IgD-negative memory B cell (primary cell): ENCODE data around the gene FAM124B. TPM values are rescaled to one million over a fixed set of nuclear protein-coding genes. Genes with fewer than 3 reads are reported as not detected.

Experiments used
- H3K27ac Mint-ChIP-seq, 3 donors: one replicate each; pipeline ENCODE4 v1.8.0; 2020 to 2022; ENCODE audit warnings: mild to moderate bottlenecking in 3 of 3, mixed read lengths in 3 of 3, moderate library complexity in 1 of 3
- H3K27me3 Mint-ChIP-seq: one replicate; pipeline ENCODE4 v1.8.0; 2021; ENCODE audit warnings: mixed read lengths
- H3K36me3 Mint-ChIP-seq: one replicate; pipeline ENCODE4 v1.8.0; 2020; ENCODE audit warnings: mild to moderate bottlenecking, mixed read lengths
- H3K4me1 Mint-ChIP-seq, 3 donors: one replicate each; pipeline ENCODE4 v1.8.0; 2020 to 2022; ENCODE audit warnings: mixed read lengths in 3 of 3, mild to moderate bottlenecking in 1 of 3
- H3K4me3 Mint-ChIP-seq, 4 donors: one replicate each; pipeline ENCODE4 v1.8.0; 2020 to 2022; ENCODE audit warnings: mild to moderate bottlenecking in 4 of 4, mixed read lengths in 4 of 4, moderate library complexity in 3 of 4
- H3K9me3 Mint-ChIP-seq, 3 donors: one replicate each; pipeline ENCODE4 v1.8.0; 2020 to 2021; ENCODE audit warnings: mixed read lengths in 3 of 3, mild to moderate bottlenecking in 1 of 3
- polyA plus RNA-seq: library from polyadenylated mRNA; unstranded; fragments of 300-500 nt; fragmentation: Illumina TruSeq; gene quantifications from one replicate; pipeline ENCODE4 v1.2.3, GENCODE V29; 2021

The FAM124B gene, protein sequence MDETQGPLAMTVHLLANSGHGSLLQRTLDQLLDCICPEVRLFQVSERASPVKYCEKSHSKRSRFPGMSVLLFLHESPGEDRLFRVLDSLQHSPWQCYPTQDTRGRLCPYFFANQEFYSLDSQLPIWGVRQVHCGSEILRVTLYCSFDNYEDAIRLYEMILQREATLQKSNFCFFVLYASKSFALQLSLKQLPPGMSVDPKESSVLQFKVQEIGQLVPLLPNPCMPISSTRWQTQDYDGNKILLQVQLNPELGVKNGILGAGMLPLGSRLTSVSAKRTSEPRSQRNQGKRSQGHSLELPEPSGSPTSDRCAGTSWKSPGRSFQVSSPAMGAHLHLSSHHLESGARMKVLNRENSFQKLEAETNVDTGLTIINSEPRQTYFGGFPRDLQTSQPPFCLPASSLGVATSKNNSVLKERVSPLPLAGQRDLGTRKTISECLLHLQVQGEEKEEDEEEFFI
- polyA plus RNA-seq = not detected

DNA sequence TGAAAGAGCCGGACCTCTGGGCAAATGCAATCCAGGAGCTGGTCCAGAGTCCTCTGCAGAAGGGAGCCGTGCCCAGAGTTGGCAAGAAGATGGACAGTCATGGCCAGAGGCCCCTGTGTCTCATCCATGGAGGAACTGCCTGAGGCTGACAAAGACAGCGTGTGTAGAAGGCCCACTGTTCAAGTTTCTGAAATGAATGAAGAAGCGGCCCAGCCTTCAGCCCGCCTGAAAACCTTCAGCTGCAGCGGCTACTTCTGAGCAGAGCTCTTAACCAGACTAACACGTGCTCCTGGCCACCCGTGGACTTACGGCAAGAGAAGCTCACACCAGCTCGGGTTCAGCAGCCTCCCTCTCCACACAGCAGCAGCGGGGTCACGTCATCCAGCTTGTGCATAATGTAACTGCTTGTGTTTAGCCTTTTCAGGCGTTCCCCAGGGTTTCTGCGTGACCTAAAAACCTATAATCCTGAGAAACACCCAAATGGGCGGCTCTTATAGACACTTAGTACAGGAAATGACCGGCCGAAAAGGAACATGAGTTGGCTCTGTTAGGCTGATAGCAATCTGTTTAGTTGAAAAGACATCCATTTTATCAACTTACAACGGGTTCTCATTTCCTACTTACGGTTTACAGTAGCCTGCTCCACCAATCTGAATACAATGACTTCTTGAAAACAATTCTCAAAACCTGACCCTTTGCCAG, at the start of gene FAM124B:
FAM124B (minus strand) TSS at position 467 of the 702 bp plus-strand sequence; CDS start at position 128, 339 bp downstream.
- Mint-ChIP-seq H3K27ac (no peak within 1 kb of the TSS), H3K9me3 (no peaks in the 10 kb centered on the region)

DNA sequence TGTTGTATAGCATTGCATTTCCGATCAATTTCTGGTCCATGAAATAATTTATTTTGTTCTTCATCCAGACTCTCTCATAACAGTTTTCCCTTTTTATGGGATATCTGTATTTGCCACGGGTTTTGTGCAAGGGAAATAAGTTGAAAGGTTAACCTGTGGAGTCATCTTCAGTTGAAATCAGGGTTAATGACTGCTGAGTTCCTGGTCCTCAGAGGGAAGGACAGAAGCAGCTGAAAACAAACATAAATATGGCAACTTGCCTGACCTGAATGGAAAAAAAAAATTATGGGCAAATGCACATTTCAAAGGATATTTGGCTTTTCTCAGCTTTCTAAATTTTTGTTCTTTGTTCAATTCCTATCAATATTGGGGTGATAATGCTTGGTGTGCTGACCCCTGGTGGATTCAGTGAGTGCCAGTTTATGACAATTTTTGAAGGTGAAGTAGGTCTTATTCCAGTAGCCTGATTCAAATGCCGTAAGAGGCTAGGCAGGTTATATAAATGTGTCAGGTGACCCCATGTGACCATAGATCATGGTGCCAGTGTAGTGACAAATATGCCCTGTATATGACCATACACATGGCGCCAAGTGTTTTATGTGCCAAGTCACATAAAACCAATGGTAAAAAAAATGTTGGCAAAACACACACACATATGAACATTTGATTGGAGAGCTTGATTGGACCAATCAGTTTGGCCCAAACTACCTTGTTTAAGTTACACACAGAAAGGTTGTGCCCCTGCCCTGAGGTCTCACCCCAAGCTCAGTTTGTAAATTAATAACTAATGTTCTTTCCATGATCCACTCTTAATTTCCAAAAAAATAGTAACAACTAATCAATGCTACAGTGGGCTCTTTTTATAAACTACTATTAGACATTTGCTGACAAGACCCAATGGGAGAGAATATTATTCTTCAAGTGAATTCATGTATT, 47.6 kb upstream of the FAM124B start:
- Mint-ChIP-seq H3K27me3 (peaks cover 4% of the 10 kb centered on the region), H3K27ac (no peak overlapping the region), H3K36me3 (no peaks in the 10 kb centered on the region), H3K4me1 (no peaks in the 10 kb centered on the region), H3K4me3 (no peak overlapping the region), H3K9me3 (peaks cover 0 to 2% (median 0%) of the 10 kb centered on the region in 3 donors)

More for the DNA sequence above, at the start of gene FAM124B:
- Mint-ChIP-seq H3K4me3 (peak within 1 kb of the TSS; percentile 45 to 87 (median 64)), H3K36me3 (peaks cover 2% of the 10 kb centered on the region), H3K4me1 (peaks cover 5 to 7% (median 6%) of the 10 kb centered on the region in 3 donors), H3K27me3 (peaks cover 2% of the 10 kb centered on the region)

DNA sequence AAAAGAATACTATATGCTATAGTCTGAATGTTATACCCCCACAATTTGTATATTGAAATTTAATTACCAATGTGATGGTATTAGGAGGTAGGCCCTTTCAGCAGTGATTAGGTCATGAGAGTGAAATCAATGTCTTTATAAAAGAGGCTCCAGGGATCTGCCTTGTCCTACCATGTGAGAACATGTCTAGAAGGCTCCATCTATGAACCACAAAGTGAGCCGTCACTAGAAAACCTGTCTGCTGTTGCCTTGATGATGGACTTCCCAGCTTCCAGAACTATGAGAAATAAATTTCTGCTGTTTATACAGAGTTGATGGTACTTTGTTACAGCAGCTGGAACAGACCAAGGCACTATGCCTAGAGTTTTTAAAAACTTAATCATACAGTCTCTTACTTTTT, 46.3 kb upstream of the FAM124B start:
- Mint-ChIP-seq H3K4me3 (no peak overlapping the region), H3K27ac (no peak overlapping the region), H3K9me3 (no peaks in the 10 kb centered on the region), H3K27me3 (peaks cover 10% of the 10 kb centered on the region), H3K36me3 (peaks cover 2% of the 10 kb centered on the region), H3K4me1 (peaks cover 0 to 5% (median 0%) of the 10 kb centered on the region in 3 donors)

DNA sequence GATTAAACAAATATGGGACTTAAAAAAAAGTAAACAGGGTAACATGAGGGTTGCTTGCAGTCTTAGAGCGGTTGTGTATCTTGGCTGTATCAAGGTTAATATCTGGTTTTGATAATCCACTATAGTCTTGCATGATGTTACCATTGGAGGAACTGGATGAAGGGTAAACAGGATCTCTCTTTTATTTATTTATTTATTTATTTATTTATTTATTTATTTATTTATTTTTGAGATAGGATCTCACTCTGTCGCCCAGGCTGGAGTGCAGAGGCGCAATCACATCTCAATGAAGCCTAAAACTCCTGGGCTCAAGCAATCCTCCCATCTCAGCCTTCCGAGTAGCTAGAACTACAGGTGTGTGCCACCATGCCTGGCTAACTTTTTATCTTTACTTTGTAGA, 42.9 kb upstream of the FAM124B start:
- Mint-ChIP-seq H3K27me3 (peaks cover 21% of the 10 kb centered on the region), H3K36me3 (peaks cover 2% of the 10 kb centered on the region), H3K4me3 (peak overlapping the region in 1 of 4 donors; percentile 6), H3K27ac (no peak overlapping the region), H3K4me1 (peaks cover 4 to 21% (median 9%) of the 10 kb centered on the region in 3 donors), H3K9me3 (peaks cover 0 to 2% (median 0%) of the 10 kb centered on the region in 3 donors)

DNA sequence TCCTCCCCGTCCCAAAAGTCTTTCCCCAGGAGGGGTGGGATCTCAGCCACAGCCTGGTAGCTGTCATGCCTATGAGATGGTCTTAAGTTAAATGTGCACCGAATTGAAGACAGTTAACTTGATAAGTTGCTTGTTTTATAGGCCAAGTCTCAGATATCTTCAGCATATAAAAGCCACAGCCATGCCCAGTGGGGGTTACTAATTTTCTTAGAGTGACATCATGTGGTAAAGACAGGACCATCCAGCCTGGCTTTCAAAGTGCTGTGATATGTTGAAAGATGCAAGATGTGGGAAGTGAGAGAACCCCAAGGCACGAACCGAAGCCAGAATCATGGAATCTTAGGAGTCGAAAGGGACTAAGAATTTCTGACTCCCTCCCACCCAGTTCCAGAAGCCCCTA, 42.1 kb upstream of the FAM124B start:
- Mint-ChIP-seq H3K4me3 (peak overlapping the region in 2 of 4 donors; percentile 25 to 50), H3K27ac (peak overlapping the region in 1 of 3 donors; percentile 94), H3K4me1 (peaks cover 4 to 22% (median 9%) of the 10 kb centered on the region in 3 donors), H3K9me3 (peaks cover 0 to 2% (median 0%) of the 10 kb centered on the region in 3 donors), H3K36me3 (peaks cover 2% of the 10 kb centered on the region), H3K27me3 (peaks cover 21% of the 10 kb centered on the region)

DNA sequence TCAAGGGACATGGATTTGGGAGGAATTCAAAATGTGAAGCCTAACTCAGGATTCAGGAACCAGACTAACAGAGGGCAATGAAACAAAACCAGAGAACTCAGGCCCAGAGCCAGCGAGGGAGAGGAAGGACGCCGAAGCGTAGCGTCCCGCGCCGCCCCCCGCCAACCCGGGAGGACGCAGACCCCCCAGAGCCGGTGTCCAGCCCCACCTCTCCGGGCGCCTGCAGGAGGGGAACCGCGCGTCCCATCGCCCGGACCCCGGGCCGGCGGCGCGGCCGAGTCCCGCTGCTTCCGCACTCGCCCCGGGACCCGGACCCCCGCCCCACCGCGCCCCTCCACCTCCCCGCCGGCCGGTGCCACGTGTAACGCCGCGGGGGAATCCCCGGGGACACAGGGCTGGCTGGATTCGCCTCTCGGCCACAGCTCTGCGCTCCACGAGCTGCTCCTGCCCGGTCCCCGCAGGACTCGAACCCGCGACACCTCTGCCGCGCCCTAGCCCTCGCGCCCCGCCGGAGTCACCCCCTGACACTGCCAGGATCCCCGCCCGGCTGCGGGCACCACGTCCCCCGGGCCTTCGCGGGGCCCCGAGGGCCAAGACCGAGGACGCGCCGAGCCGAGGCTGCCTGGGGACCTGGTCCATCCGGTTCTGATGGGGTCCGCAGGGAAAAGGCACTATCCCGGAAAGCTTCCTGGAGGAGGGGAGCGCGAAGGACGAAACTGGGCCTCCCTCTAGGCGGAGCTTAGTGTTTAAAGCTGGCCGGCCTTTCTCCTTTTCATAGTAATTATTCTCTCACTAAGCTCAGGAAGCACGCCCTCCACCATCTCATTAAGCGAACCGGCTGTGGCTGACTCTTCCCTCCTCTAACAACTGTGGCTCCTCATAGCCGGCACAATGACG, 40.4 kb upstream of the FAM124B start:
- H3K27me3 Mint-ChIP-seq = peaks cover 21% of the 10 kb centered on the region
- H3K4me1 Mint-ChIP-seq = peaks cover 4 to 22% (median 9%) of the 10 kb centered on the region in 3 donors
- H3K36me3 Mint-ChIP-seq = peaks cover 2% of the 10 kb centered on the region
- peak overlapping the region in 1 of 3 donors; percentile 41 for H3K27ac Mint-ChIP-seq
- peaks cover 0 to 5% (median 2%) of the 10 kb centered on the region in 3 donors for H3K9me3 Mint-ChIP-seq
- H3K4me3 Mint-ChIP-seq = peak overlapping the region; percentile 77 to 93 (median 88)

DNA sequence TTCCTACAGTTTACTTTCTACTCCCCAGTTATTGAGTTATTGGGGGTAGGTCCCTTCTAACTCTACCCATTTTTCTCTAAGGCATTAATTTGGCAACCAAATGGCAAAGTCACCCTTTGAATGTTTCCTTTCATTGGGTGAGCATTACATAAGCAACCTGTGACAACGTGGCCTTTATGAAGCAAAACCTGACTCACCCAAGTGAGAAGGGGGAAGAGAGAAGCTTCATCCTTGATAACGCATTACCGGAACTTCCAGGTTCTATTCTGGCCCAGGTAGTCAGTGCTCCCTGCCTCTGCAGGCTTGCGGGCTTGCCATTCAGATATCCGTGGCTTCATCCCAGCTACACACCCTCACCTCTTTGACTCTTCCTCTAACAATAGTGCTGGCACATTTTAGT, 39.1 kb upstream of the FAM124B start:
- peaks cover 0 to 5% (median 2%) of the 10 kb centered on the region in 3 donors for H3K9me3 Mint-ChIP-seq
- peak overlapping the region in 1 of 3 donors; percentile 90 for H3K27ac Mint-ChIP-seq
- peaks cover 4 to 22% (median 9%) of the 10 kb centered on the region in 3 donors for H3K4me1 Mint-ChIP-seq
- H3K27me3 Mint-ChIP-seq = peaks cover 21% of the 10 kb centered on the region
- H3K4me3 Mint-ChIP-seq = peak overlapping the region in 3 of 4 donors; percentile 47 to 78 (median 77)
- H3K36me3 Mint-ChIP-seq = peaks cover 2% of the 10 kb centered on the region

DNA sequence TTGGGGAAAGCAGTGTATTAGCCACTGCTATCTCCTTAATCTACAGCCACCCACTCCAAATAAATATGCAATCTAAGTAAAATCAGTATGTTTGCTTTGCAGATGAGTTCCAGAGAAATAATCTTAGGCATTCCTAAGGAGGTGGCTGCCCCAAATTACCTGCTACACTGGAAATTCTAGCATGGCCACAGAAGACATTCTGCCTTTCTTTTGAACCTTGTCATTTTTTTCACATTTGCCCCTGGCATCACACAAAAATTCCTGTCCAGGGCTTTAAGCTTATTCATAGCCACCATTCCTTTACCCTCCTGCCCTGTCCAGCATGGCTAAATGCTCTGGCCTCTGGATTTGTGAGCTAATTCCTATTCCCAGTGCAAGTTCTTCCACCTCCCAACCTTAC, 36.8 kb upstream of the FAM124B start:
- H3K27me3 Mint-ChIP-seq = peaks cover 17% of the 10 kb centered on the region
- peak overlapping the region in 1 of 3 donors; percentile 12 for H3K27ac Mint-ChIP-seq
- H3K4me1 Mint-ChIP-seq = peaks cover 4 to 18% (median 9%) of the 10 kb centered on the region in 3 donors
- peaks cover 0 to 5% (median 2%) of the 10 kb centered on the region in 3 donors for H3K9me3 Mint-ChIP-seq
- no peak overlapping the region for H3K4me3 Mint-ChIP-seq
- H3K36me3 Mint-ChIP-seq = no peaks in the 10 kb centered on the region

DNA sequence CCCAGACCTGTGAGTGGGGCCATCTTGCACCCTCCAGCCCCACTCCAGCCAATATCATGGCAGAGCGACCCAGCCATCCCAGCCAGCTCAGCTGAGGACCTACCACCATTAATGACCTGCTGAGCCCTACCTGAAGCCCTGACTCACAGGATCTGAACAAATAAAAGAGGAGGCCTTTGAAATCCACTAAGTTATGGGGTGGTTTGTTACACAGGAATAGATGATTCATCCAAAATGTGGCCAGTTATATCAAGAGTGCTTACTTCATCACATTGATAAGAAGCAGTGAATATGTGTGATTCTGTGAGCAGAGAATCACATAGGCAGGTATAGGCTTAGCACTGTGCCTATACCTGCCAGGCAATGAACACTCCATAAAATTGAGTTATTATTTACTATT, 34.7 kb upstream of the FAM124B start:
- H3K36me3 Mint-ChIP-seq = no peaks in the 10 kb centered on the region
- H3K9me3 Mint-ChIP-seq = peaks cover 0 to 5% (median 4%) of the 10 kb centered on the region in 3 donors
- H3K4me1 Mint-ChIP-seq = peaks cover 0 to 11% (median under 1%) of the 10 kb centered on the region in 3 donors
- peaks cover 6% of the 10 kb centered on the region for H3K27me3 Mint-ChIP-seq
- no peak overlapping the region for H3K27ac Mint-ChIP-seq
- H3K4me3 Mint-ChIP-seq = no peak overlapping the region

DNA sequence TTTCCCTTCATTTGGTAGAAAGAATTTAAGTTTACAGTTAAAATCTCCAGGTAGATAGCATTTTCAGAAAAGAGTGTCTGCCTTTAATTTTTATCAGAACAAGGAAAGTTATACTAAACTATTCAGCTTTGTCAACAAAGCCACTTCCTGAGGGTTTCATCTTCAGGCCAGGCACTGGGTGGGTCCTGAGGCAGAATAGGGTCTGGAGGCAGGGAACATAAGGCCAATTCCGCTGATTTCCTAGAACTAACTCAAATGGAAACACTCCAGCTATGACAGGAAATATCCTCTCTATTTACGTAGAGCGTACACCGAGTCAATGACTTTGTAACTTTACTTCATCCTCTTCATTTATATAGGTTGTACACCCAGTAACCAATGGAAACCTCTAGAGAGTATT, 32.7 kb upstream of the FAM124B start:
- H3K27ac Mint-ChIP-seq = no peak overlapping the region

DNA sequence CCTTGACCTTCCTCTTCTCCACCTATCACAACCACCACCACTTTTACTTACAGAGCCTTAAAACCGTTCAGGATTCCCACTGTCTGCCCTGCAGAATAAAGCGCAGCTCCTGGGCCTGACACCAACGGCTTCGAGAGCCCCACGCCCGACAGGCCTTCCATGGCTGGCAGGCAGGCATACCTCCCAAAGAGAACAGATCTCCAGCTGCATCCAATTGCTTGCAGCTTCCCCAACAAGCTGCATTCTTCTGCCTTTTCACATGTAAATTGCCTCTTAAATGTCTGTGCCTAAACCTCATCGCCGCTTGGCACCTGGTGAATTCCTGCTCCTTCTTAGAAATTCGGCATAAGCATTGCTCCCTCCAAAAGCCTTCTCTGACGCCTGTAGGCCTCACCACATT, 31.5 kb upstream of the FAM124B start:
- peak overlapping the region in 1 of 4 donors; percentile 7 for H3K4me3 Mint-ChIP-seq
- no peaks in the 10 kb centered on the region for H3K4me1 Mint-ChIP-seq
- no peak overlapping the region for H3K27ac Mint-ChIP-seq
- peaks cover 2% of the 10 kb centered on the region for H3K36me3 Mint-ChIP-seq
- peaks cover 0 to 5% (median 2%) of the 10 kb centered on the region in 3 donors for H3K9me3 Mint-ChIP-seq
- H3K27me3 Mint-ChIP-seq = peaks cover 3% of the 10 kb centered on the region

More for the DNA sequence above, 32.7 kb upstream of the FAM124B start:
- H3K9me3 Mint-ChIP-seq = peaks cover 0 to 5% (median 4%) of the 10 kb centered on the region in 3 donors
- H3K36me3 Mint-ChIP-seq = no peaks in the 10 kb centered on the region
- no peaks in the 10 kb centered on the region for H3K4me1 Mint-ChIP-seq
- H3K27me3 Mint-ChIP-seq = peaks cover 4% of the 10 kb centered on the region
- H3K4me3 Mint-ChIP-seq = no peak overlapping the region

DNA sequence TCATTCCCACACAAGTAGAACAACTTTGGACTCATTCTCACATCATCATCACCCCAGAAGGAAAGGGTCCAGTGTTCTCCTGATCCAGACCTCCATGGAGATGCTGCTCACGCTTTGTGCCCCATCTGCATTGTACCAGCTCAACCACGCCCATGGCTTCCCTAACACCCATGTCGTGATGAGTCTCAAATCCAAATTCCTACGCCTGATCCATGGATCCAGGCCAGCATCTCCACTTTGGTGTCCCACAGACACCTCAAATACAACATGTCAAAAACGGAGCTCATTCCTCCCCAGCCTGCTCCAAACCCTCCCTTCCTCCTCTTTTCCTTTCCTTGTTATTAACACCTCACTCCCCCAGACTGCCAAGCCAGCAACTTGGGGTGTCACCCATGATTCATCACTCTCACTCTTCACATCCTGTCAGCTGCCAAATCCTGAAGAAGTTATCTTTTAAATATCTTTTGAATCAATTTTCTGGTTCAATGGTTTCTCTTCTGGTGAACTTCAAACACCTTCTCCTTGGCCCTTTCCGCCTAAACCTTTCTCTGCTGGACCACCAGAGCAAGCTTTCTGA, 30.2 kb upstream of the FAM124B start:
- H3K27ac Mint-ChIP-seq = no peak overlapping the region
- no peaks in the 10 kb centered on the region for H3K4me1 Mint-ChIP-seq
- peaks cover 0 to 2% (median 0%) of the 10 kb centered on the region in 3 donors for H3K9me3 Mint-ChIP-seq
- peaks cover 2% of the 10 kb centered on the region for H3K27me3 Mint-ChIP-seq
- no peak overlapping the region for H3K4me3 Mint-ChIP-seq
- peaks cover 3% of the 10 kb centered on the region for H3K36me3 Mint-ChIP-seq

DNA sequence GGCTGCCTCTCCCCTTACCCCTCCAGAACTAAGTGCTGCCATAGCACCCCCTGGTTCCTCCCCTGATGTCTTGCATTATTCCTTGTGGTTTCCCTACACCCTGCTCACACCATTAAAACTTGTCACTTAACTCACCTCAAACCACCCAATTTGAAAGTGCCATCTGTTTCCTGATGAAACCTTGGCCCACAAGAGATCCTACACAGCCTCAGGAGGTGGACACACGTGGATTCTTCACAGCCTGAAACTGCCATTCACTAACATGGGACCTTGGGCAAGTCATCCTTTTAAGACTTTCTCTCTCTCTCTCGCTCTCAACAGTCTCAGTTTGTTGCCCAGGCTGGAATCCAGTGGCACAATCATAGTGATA, 27.5 kb upstream of the FAM124B start:
- peaks cover 2% of the 10 kb centered on the region for H3K27me3 Mint-ChIP-seq
- H3K27ac Mint-ChIP-seq = no peak overlapping the region
- peaks cover under 1 to 7% (median 6%) of the 10 kb centered on the region in 3 donors for H3K9me3 Mint-ChIP-seq
- H3K4me3 Mint-ChIP-seq = peak overlapping the region in 1 of 4 donors; percentile 30
- peaks cover 3% of the 10 kb centered on the region for H3K36me3 Mint-ChIP-seq
- peaks cover 0 to 4% (median 3%) of the 10 kb centered on the region in 3 donors for H3K4me1 Mint-ChIP-seq
